HFFc6 (cell line): ENCODE data around the gene KATNIP. TPM values are rescaled to one million over a fixed set of nuclear protein-coding genes. Genes with fewer than 3 reads are reported as not detected.

Experiments used
- DNase-seq: peaks from one replicate; pipeline ENCODE4 v3.0.0-alpha.2; 2018
- H3K27ac Mint-ChIP-seq: 2 replicates; pipeline ENCODE4 v1.8.0; 2020; ENCODE audit warnings: mild to moderate bottlenecking, mixed read lengths
- H3K27me3 Mint-ChIP-seq: 2 replicates; pipeline ENCODE4 v1.8.0; 2021; ENCODE audit warnings: mild to moderate bottlenecking, moderate library complexity, mixed read lengths; ENCODE audit not compliant: insufficient read depth
- H3K36me3 Mint-ChIP-seq: 2 replicates; pipeline ENCODE4 v1.8.0; 2021; ENCODE audit warnings: low read depth, mixed read lengths
- H3K4me1 Mint-ChIP-seq: 2 replicates; pipeline ENCODE4 v1.8.0; 2020; ENCODE audit warnings: low read depth, mixed read lengths
- H3K4me3 Mint-ChIP-seq: 2 replicates; pipeline ENCODE4 v1.8.0; 2020; ENCODE audit warnings: mild to moderate bottlenecking, moderate library complexity, mixed read lengths
- H3K9me3 Mint-ChIP-seq: 2 replicates; pipeline ENCODE4 v1.8.0; 2020; ENCODE audit warnings: mild to moderate bottlenecking, mixed read lengths
- total RNA-seq, 6 experiments: library from RNA; stranded (reverse); fragmentation: NEBNext Ultra II Directional; extraction: Animal tissue kit (Norgen Biotek cat#: 25700); gene quantifications; 2 replicates in 1 of 6; 3 replicates in 5 of 6; pipeline ENCODE4 v1.2.3, GENCODE V29; 2021
- TF ChIP-seq, protein P1 (sequence below): fragments of 200-600 bp; sonication (generic); IDR thresholded peaks from 2 replicates; pipeline ENCODE4 v1.5.0; 2021; ENCODE audit warnings: antibody characterized with exemption, mild to moderate bottlenecking

KATNIP gene
- total RNA-seq, 6 experiments from 2014 or later: 18.6 to 24.1 (median 19.9) TPM

GRCh38 chr16:27571433-27572326, 21.7 kb downstream of the KATNIP start:
- Mint-ChIP-seq H3K27me3 (no peaks in the 10 kb centered on the region; the same call in 1 of the 2 replicates), H3K9me3 (no peaks in the 10 kb centered on the region)
- no peak for DNase-seq

DNA sequence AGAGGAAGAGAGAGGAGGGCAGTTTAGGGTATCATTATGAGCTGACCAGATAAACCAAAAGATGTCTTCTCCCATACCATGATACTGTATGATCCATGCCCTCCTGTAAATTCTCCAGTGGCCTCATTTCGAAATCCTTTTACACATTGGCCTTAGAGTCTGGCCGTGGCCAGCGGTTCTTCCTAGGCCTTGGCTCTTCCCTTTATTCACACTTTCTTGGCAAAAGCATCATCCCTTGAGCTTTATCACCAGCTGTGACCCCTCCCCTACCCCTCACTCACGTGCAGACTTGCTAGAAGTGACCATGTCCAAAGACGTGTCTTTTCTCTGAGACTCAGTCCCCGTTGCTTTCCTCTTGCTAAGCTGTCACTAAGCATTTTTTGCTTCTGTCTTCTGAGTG, 22.8 kb downstream of the KATNIP start:
- Mint-ChIP-seq H3K27me3 (no peaks in the 10 kb centered on the region; the same call in 1 of the 2 replicates), H3K36me3 (no peaks in the 10 kb centered on the region), H3K4me1 (peaks cover 16% of the 10 kb centered on the region), H3K27ac (no peak overlapping the region; the same call in 1 of the 2 replicates), H3K9me3 (no peaks in the 10 kb centered on the region), H3K4me3 (no peak overlapping the region)
- no peak for DNase-seq
- TF ChIP-seq, protein P1, sequence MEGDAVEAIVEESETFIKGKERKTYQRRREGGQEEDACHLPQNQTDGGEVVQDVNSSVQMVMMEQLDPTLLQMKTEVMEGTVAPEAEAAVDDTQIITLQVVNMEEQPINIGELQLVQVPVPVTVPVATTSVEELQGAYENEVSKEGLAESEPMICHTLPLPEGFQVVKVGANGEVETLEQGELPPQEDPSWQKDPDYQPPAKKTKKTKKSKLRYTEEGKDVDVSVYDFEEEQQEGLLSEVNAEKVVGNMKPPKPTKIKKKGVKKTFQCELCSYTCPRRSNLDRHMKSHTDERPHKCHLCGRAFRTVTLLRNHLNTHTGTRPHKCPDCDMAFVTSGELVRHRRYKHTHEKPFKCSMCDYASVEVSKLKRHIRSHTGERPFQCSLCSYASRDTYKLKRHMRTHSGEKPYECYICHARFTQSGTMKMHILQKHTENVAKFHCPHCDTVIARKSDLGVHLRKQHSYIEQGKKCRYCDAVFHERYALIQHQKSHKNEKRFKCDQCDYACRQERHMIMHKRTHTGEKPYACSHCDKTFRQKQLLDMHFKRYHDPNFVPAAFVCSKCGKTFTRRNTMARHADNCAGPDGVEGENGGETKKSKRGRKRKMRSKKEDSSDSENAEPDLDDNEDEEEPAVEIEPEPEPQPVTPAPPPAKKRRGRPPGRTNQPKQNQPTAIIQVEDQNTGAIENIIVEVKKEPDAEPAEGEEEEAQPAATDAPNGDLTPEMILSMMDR: no peak

More at GRCh38 chr16:27571433-27572326, 21.7 kb downstream of the KATNIP start:
- H3K4me3 Mint-ChIP-seq: no peak overlapping the region
- TF ChIP-seq, protein P1: no peak
- H3K27ac Mint-ChIP-seq: peak overlapping the region; percentile 1; the same call in 1 of the 2 replicates
- no peaks in the 10 kb centered on the region for H3K36me3 Mint-ChIP-seq
- peaks cover 16% of the 10 kb centered on the region for H3K4me1 Mint-ChIP-seq

DNA sequence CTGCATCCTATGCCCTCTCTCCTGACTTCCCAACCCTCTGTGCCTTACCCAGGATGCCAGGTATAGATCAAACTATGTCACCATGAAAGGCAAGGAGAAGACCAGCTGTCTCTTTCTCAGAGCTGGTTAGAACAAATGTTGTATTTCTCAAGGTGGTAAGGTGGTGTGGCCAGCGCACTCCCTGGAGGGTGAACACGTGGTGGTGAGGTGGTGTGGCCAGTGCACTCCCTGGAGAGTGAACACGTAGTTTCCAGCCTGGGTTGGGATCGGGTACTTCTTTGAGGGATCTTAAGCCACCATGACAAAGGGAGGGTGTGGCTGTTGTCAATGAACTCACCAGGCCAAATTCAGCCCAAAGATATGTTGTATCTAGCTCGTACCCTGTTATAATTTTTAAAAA, 26.8 kb downstream of the KATNIP start:
- no peak overlapping the region for H3K4me3 Mint-ChIP-seq
- peaks cover 39% of the 10 kb centered on the region for H3K4me1 Mint-ChIP-seq
- TF ChIP-seq, protein P1: no peak
- H3K9me3 Mint-ChIP-seq: no peaks in the 10 kb centered on the region
- DNase-seq: no peak
- no peaks in the 10 kb centered on the region; the same call in 1 of the 2 replicates for H3K27me3 Mint-ChIP-seq
- H3K36me3 Mint-ChIP-seq: no peaks in the 10 kb centered on the region
- no peak overlapping the region for H3K27ac Mint-ChIP-seq

- H3K27me3 Mint-ChIP-seq: peaks cover 2% of the 10 kb centered on the region; the same call in 1 of the 2 replicates
- H3K36me3 Mint-ChIP-seq: peaks cover 14% of the 10 kb centered on the region
- peak overlapping the region; percentile 22; the same call in 1 of the 2 replicates for H3K4me3 Mint-ChIP-seq
- peak overlapping the region; percentile 81 for H3K27ac Mint-ChIP-seq
- TF ChIP-seq, protein P1: no peak
- H3K9me3 Mint-ChIP-seq: no peaks in the 10 kb centered on the region
- peak; percentile 41 for DNase-seq
- H3K4me1 Mint-ChIP-seq: peaks cover 26% of the 10 kb centered on the region
Measured at GRCh38 chr16:27579087-27579980, 29.4 kb downstream of the KATNIP start.

DNA sequence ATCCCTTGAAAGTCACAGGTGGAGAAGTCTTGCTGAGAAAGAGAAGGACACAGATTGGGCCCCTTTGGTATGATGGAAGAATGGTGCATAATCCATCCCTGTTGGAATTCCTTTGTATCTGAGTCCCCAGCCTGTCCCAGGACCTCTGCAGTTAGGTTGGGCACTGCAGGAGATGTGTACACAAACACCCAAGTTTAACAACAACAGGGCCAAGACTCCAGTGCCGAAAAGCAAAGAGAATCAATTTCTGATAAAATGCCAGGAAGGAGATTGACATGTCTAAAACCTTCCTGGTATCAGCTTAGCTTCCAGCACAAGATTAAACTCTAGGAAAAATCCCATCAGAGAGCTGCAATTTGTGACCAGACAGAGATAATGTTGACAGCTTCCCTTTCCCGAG, 32.9 kb downstream of the KATNIP start:
- no peaks in the 10 kb centered on the region for H3K9me3 Mint-ChIP-seq

More for the DNA sequence above, 32.9 kb downstream of the KATNIP start:
- H3K4me3 Mint-ChIP-seq: no peak overlapping the region
- H3K27me3 Mint-ChIP-seq: peaks cover 3% of the 10 kb centered on the region
- H3K4me1 Mint-ChIP-seq: peaks cover 26% of the 10 kb centered on the region
- H3K27ac Mint-ChIP-seq: no peak overlapping the region
- DNase-seq: no peak
- peaks cover 19% of the 10 kb centered on the region for H3K36me3 Mint-ChIP-seq
- TF ChIP-seq, protein P1: no peak
